ENCODE data around the gene CACNA2D1.

The CACNA2D1 gene

GRCh38 chr7:82331234-82331633 is 112.3 kb downstream of the CACNA2D1 start:
- no peak for DNase-seq

- no peak for DNase-seq
Observed at GRCh38 chr7:82330706-82331215, 112.8 kb downstream of the CACNA2D1 start.

- DNase-seq: no peak
Observed at GRCh38 chr7:82327898-82328297, 115.7 kb downstream of the CACNA2D1 start.

- no peak for DNase-seq
Observed at GRCh38 chr7:82325416-82325815, 118.2 kb downstream of the CACNA2D1 start.

GRCh38 chr7:82323806-82324205 is 119.8 kb downstream of the CACNA2D1 start:
- no peak for DNase-seq

GRCh38 chr7:82319674-82320118 is 123.9 kb downstream of the CACNA2D1 start:
- no peak for DNase-seq

- DNase-seq: no peak
Observed at GRCh38 chr7:82318786-82319185, 124.8 kb downstream of the CACNA2D1 start.

GRCh38 chr7:82317760-82318159 is 125.8 kb downstream of the CACNA2D1 start:
- no peak for DNase-seq

GRCh38 chr7:82317257-82317721 is 126.3 kb downstream of the CACNA2D1 start:
- DNase-seq: no peak

- DNase-seq: no peak
Observed at GRCh38 chr7:82313269-82313668, 130.3 kb downstream of the CACNA2D1 start.

GRCh38 chr7:82312646-82313045 is 130.9 kb downstream of the CACNA2D1 start:
- no peak for DNase-seq

- DNase-seq: no peak
Observed at GRCh38 chr7:82305347-82306005, 138.1 kb downstream of the CACNA2D1 start.

GRCh38 chr7:82294865-82295264 is 148.7 kb downstream of the CACNA2D1 start:
- no peak for DNase-seq

- DNase-seq: no peak
Observed at GRCh38 chr7:82294382-82294784, 149.2 kb downstream of the CACNA2D1 start.

- no peak for DNase-seq
Observed at GRCh38 chr7:82293467-82293866, 150.1 kb downstream of the CACNA2D1 start.

GRCh38 chr7:82291931-82292330 is 151.6 kb downstream of the CACNA2D1 start:
- no peak for DNase-seq

GRCh38 chr7:82289889-82290288 is 153.7 kb downstream of the CACNA2D1 start:
- DNase-seq: no peak

- no peak for DNase-seq
Observed at GRCh38 chr7:82289152-82289535, 154.4 kb downstream of the CACNA2D1 start.

- DNase-seq: no peak
Observed at GRCh38 chr7:82286798-82287140, 156.8 kb downstream of the CACNA2D1 start.

GRCh38 chr7:82286096-82286797 is 157.3 kb downstream of the CACNA2D1 start:
- DNase-seq: no peak

- no peak for DNase-seq
Observed at GRCh38 chr7:82284936-82285519, 158.5 kb downstream of the CACNA2D1 start.

GRCh38 chr7:82275342-82275741 is 168.2 kb downstream of the CACNA2D1 start:
- no peak for DNase-seq

- no peak for DNase-seq
Observed at GRCh38 chr7:82274681-82275080, 168.9 kb downstream of the CACNA2D1 start.

GRCh38 chr7:82273886-82274285 is 169.7 kb downstream of the CACNA2D1 start:
- DNase-seq: no peak

All from activated T-cell treated with anti-CD3 and anti-CD28 coated beads for 4 hours (primary cell).